ENCODE data around the gene CAST.

DNA sequence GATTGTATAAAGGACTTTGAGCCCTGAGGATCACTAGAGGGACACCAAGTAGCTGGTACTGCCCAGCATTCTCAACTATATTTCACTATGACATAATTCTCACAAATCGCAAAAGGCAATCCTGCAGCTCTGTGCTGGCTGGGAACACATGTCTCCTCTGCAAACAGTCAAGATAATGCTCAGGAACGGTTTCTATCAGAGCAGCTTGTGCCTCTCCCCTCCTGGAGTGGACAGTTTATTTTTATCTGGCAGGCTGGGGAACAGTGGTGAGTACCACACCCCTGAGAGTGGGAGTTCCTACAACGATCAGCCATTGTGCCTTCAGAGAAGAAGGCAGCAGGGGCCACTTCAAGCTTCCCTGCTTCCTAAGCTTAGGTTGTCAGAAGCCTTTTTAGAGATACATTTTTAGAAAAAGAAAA, 79.7 kb downstream of the CAST start:
- TF ChIP-seq CTCF (IDR thresholded peaks at IDR 0.05 in 4 of 5, conservative IDR thresholded peaks at IDR 0.05 in 1 of 5) (no peak), POLR2A (IDR thresholded peaks at IDR 0.05) (no peak)

Measured in gastrocnemius medialis (tissue), 4 donors.